Thymus (tissue), 11 donors: ENCODE results near the gene PAPOLG. TPM values are rescaled to one million over a fixed set of nuclear protein-coding genes. Genes with fewer than 3 reads are reported as not detected.

Experiments
- DNase-seq, 9 donors: peaks; one replicate each; pipeline ENCODE4 v3.0.0-alpha.2; 2013; ENCODE audit warnings: low spot score in 9 of 9, low read depth in 6 of 9, missing footprints in 1 of 9
- H3K27ac ChIP-seq, 2 donors: one replicate each; pipeline ENCODE4 v1.5.1; 2013; ENCODE audit warnings: control low read depth in 1 of 2, low read depth in 1 of 2, low read length in 1 of 2, mild to moderate bottlenecking in 1 of 2, moderate library complexity in 1 of 2
- H3K27me3 ChIP-seq, 2 donors: one replicate each; pipeline ENCODE4 v1.5.1; 2013; ENCODE audit warnings: low read length in 1 of 2; ENCODE audit not compliant: control insufficient read depth in 2 of 2, insufficient read depth in 1 of 2
- H3K36me3 ChIP-seq, 2 donors: one replicate each; pipeline ENCODE4 v1.5.1; 2013; ENCODE audit warnings: low read length in 1 of 2, mild to moderate bottlenecking in 1 of 2, moderate library complexity in 1 of 2; ENCODE audit not compliant: control insufficient read depth in 2 of 2, insufficient read depth in 2 of 2
- H3K4me1 ChIP-seq, 2 donors: one replicate each; pipeline ENCODE4 v1.5.1; 2013; ENCODE audit warnings: low read length in 2 of 2; ENCODE audit not compliant: control insufficient read depth in 2 of 2, insufficient read depth in 2 of 2
- H3K4me3 ChIP-seq, 2 donors: one replicate each; pipeline ENCODE4 v1.5.1; 2013; ENCODE audit warnings: low read length in 2 of 2, control low read depth in 1 of 2, mild to moderate bottlenecking in 1 of 2
- H3K9me3 ChIP-seq, 2 donors: one replicate each; pipeline ENCODE4 v1.5.1; 2013; ENCODE audit warnings: low read length in 1 of 2, mild to moderate bottlenecking in 1 of 2; ENCODE audit not compliant: control insufficient read depth in 2 of 2, insufficient read depth in 1 of 2
- WGBS: extraction: QIAGEN DNeasy Blood & Tissue Kit; methylation state at CpG from one replicate; pipeline ENCODE4 v1.1.7; 2013; 5-methylcytosine and 5-hydroxymethylcytosine counted together
- polyA plus RNA-seq: library from polyadenylated mRNA; stranded (reverse); fragments of 200-250 nt; gene quantifications from one replicate; pipeline ENCODE4 v1.2.3, GENCODE V29; 2013
- total RNA-seq: library from RNA; stranded (reverse); fragments of 120-200 nt; gene quantifications from one replicate; pipeline ENCODE4 v1.2.4, GENCODE V29; 2013
- donor health status: healthy.

Gene PAPOLG
- total and polyA plus RNA-seq, 2 donors = 14.3 to 17.3 TPM

- DNase-seq = no peak
- Histone ChIP-seq H3K36me3 (no peaks in the 10 kb centered on the region), H3K27me3 (no peaks in the 10 kb centered on the region), H3K4me1 (peaks cover 18 to 32% of the 10 kb centered on the region in 2 donors), H3K27ac (no peak overlapping the region), H3K9me3 (peaks cover 0 to 10% of the 10 kb centered on the region in 2 donors), H3K4me3 (no peak overlapping the region)
- 91% methylated on average over 4 of the region's 4 CpGs for WGBS
Measured at GRCh38 chr2:60818272-60818671, 62.2 kb downstream of the PAPOLG start.

- H3K4me1 ChIP-seq = peaks cover 18 to 32% of the 10 kb centered on the region in 2 donors
- H3K27ac ChIP-seq = peak overlapping the region; percentile 70 to 82
- H3K27me3 ChIP-seq = no peaks in the 10 kb centered on the region
- no peak overlapping the region for H3K4me3 ChIP-seq
- DNase-seq = peak; percentile 79 to 96 (median 88)
- WGBS = 26% methylated on average over 15 of the region's 15 CpGs
- no peaks in the 10 kb centered on the region for H3K36me3 ChIP-seq
- peaks cover 0 to 10% of the 10 kb centered on the region in 2 donors for H3K9me3 ChIP-seq
Measured at GRCh38 chr2:60819155-60819862, 63.2 kb downstream of the PAPOLG start.

- WGBS = 95% methylated on average over 13 of the region's 13 CpGs
- no peak for DNase-seq
- Histone ChIP-seq H3K27me3 (no peaks in the 10 kb centered on the region), H3K4me3 (no peak overlapping the region), H3K27ac (peak overlapping the region; percentile 62 to 82), H3K9me3 (peaks cover 0 to 10% of the 10 kb centered on the region in 2 donors), H3K4me1 (peaks cover 18 to 32% of the 10 kb centered on the region in 2 donors), H3K36me3 (no peaks in the 10 kb centered on the region)
Measured at GRCh38 chr2:60819936-60820335, 63.9 kb downstream of the PAPOLG start.

- WGBS = 98% methylated on average over 12 of the region's 12 CpGs
- H3K36me3 ChIP-seq = no peaks in the 10 kb centered on the region
- H3K4me1 ChIP-seq = peaks cover 18 to 32% of the 10 kb centered on the region in 2 donors
- H3K27ac ChIP-seq = no peak overlapping the region
- DNase-seq = no peak
- H3K27me3 ChIP-seq = no peaks in the 10 kb centered on the region
- peaks cover 0 to 10% of the 10 kb centered on the region in 2 donors for H3K9me3 ChIP-seq
- H3K4me3 ChIP-seq = no peak overlapping the region
Measured at GRCh38 chr2:60820416-60821132, 64.5 kb downstream of the PAPOLG start.

GRCh38 chr2:60821133-60821469 is 65.0 kb downstream of the PAPOLG start:
- H3K9me3 ChIP-seq = peaks cover 0 to 10% of the 10 kb centered on the region in 2 donors
- WGBS = 99% methylated on average over 3 of the region's 3 CpGs
- peaks cover 18 to 32% of the 10 kb centered on the region in 2 donors for H3K4me1 ChIP-seq
- H3K36me3 ChIP-seq = no peaks in the 10 kb centered on the region
- no peaks in the 10 kb centered on the region for H3K27me3 ChIP-seq
- no peak for DNase-seq
- H3K4me3 ChIP-seq = no peak overlapping the region
- no peak overlapping the region for H3K27ac ChIP-seq

GRCh38 chr2:60821587-60822302 is 65.7 kb downstream of the PAPOLG start:
- no peak overlapping the region for H3K27ac ChIP-seq
- no peaks in the 10 kb centered on the region for H3K27me3 ChIP-seq
- H3K9me3 ChIP-seq = peaks cover 0 to 10% of the 10 kb centered on the region in 2 donors
- no peak overlapping the region for H3K4me3 ChIP-seq
- no peak for DNase-seq
- H3K36me3 ChIP-seq = no peaks in the 10 kb centered on the region
- WGBS = 80% methylated on average over 6 of the region's 6 CpGs
- H3K4me1 ChIP-seq = peaks cover 18 to 32% of the 10 kb centered on the region in 2 donors

GRCh38 chr2:60822987-60823386 is 66.9 kb downstream of the PAPOLG start:
- H3K9me3 ChIP-seq = peaks cover 0 to 10% of the 10 kb centered on the region in 2 donors
- H3K27me3 ChIP-seq = no peaks in the 10 kb centered on the region
- 97% methylated on average over 4 of the region's 4 CpGs for WGBS
- peaks cover 16 to 30% of the 10 kb centered on the region in 2 donors for H3K4me1 ChIP-seq
- no peaks in the 10 kb centered on the region for H3K36me3 ChIP-seq
- H3K4me3 ChIP-seq = no peak overlapping the region
- H3K27ac ChIP-seq = no peak overlapping the region
- no peak for DNase-seq

- Histone ChIP-seq H3K4me1 (peaks cover 12 to 22% of the 10 kb centered on the region in 2 donors), H3K27me3 (no peaks in the 10 kb centered on the region), H3K9me3 (peaks cover 0 to 10% of the 10 kb centered on the region in 2 donors), H3K27ac (no peak overlapping the region), H3K36me3 (no peaks in the 10 kb centered on the region), H3K4me3 (no peak overlapping the region)
- 97% methylated on average over 10 of the region's 10 CpGs for WGBS
- no peak for DNase-seq
Measured at GRCh38 chr2:60823694-60824305, 67.7 kb downstream of the PAPOLG start.
